IMR-90 (cell line): Measurements from ENCODE around the gene PARK7. TPM values are rescaled to one million over a fixed set of nuclear protein-coding genes. Genes with fewer than 3 reads are reported as not detected.

Source experiments
- ATAC-seq: fragments of 200-7000 bp; cut with Tn5 transposase; 2 replicates; pipeline ENCODE4 v1.9.1; 2020; ENCODE audit warnings: low read depth, mild to moderate bottlenecking, moderate library complexity
- BruUV-seq: library from RNA; stranded (reverse); fragments of 400-500 nt; replicated peaks from 2 replicates; lab custom pipeline; 2021; lab: Mats Ljungman, UMichigan
- CTCF ChIA-PET: fragments of 300-600 bp; formaldehyde crosslinking; extraction: SDS; loops from one replicate; lab custom pipeline; 2021; ENCODE audit warnings: antibody characterized with exemption; lab: Yijun Ruan, JAX
- POLR2A ChIA-PET: fragments of 300-600 bp; sonication (Branson Sonifier 250); formaldehyde crosslinking; loops from one replicate; lab custom pipeline; 2022; ENCODE audit warnings: antibody characterized with exemption; ENCODE audit not compliant: unreplicated experiment; lab: Charles Lee
- DNase-seq: peaks from one replicate; pipeline ENCODE4 v3.0.0; 2013
- H2AFZ ChIP-seq: replicated peaks from 2 replicates; pipeline ENCODE3; 2013; ENCODE audit warnings: low read length, mild to moderate bottlenecking; ENCODE audit not compliant: poor library complexity
- H2AK5ac ChIP-seq: 2 replicates; pipeline ENCODE4 v1.6.1; 2013; ENCODE audit warnings: low read depth, low read length, inconsistent platforms
- H2AK9ac ChIP-seq: replicated peaks from 2 replicates; pipeline ENCODE3; 2013; ENCODE audit warnings: mild to moderate bottlenecking, low read depth, low read length, moderate library complexity; ENCODE audit not compliant: poor library complexity
- H2BK120ac ChIP-seq: 2 replicates; pipeline ENCODE4 v1.6.1; 2013; ENCODE audit warnings: low read depth, low read length, inconsistent platforms
- H2BK15ac ChIP-seq: 3 replicates; pipeline ENCODE4 v1.6.1; 2013; ENCODE audit warnings: low read depth, low read length, inconsistent platforms
- H2BK20ac ChIP-seq: 2 replicates; pipeline ENCODE4 v1.6.1; 2013; ENCODE audit warnings: low read depth, mild to moderate bottlenecking, inconsistent platforms, low read length, moderate library complexity
- H2BK5ac ChIP-seq: 2 replicates; pipeline ENCODE4 v1.6.1; 2013; ENCODE audit warnings: mild to moderate bottlenecking, low read depth, low read length, inconsistent platforms; ENCODE audit not compliant: poor library complexity, severe bottlenecking
- H3K14ac ChIP-seq: replicated peaks from 2 replicates; pipeline ENCODE4 v1.6.1; 2013; ENCODE audit warnings: low read depth, low read length, inconsistent platforms
- H3K18ac ChIP-seq: 2 replicates; pipeline ENCODE4 v1.6.1; 2013; ENCODE audit warnings: low read depth, low read length, control low read depth
- H3K23ac ChIP-seq: 2 replicates; pipeline ENCODE4 v1.6.1; 2013; ENCODE audit warnings: low read depth, low read length, inconsistent platforms
- H3K27ac ChIP-seq: 2 replicates; pipeline ENCODE4 v1.5.1; 2013; ENCODE audit warnings: mild to moderate bottlenecking, control low read depth, low read length; ENCODE audit not compliant: insufficient read depth
- H3K27me3 ChIP-seq: 2 replicates; pipeline ENCODE4 v1.6.1; 2013; ENCODE audit warnings: low read length; ENCODE audit not compliant: control insufficient read depth, insufficient read depth
- H3K36me3 ChIP-seq: 2 replicates; pipeline ENCODE4 v1.6.1; 2013; ENCODE audit warnings: low read length, mixed read lengths; ENCODE audit not compliant: control insufficient read depth, insufficient read depth
- H3K4ac ChIP-seq: 2 replicates; pipeline ENCODE4 v1.6.1; 2013; ENCODE audit warnings: low read depth, low read length, inconsistent platforms
- H3K4me1 ChIP-seq: 2 replicates; pipeline ENCODE4 v1.6.1; 2013; ENCODE audit warnings: low read length, mixed read lengths; ENCODE audit not compliant: control insufficient read depth, insufficient read depth
- H3K4me2 ChIP-seq: 2 replicates; pipeline ENCODE4 v1.6.1; 2013; ENCODE audit warnings: low read depth, mild to moderate bottlenecking, control low read depth, low read length, moderate library complexity
- H3K4me3 ChIP-seq: 2 replicates; pipeline ENCODE4 v1.5.1; 2013; ENCODE audit warnings: low read depth, mild to moderate bottlenecking, control low read depth, low read length, moderate library complexity; ENCODE audit not compliant: insufficient read depth
- H3K56ac ChIP-seq: 2 replicates; pipeline ENCODE4 v1.6.1; 2013; ENCODE audit warnings: low read length, inconsistent platforms; ENCODE audit not compliant: insufficient read depth; ENCODE audit errors: extremely low read depth
- H3K79me1 ChIP-seq, 2 experiments: 2 replicates each; pipeline ENCODE4 v1.6.1; 2013; ENCODE audit warnings: low read length in 2 of 2, inconsistent platforms in 1 of 2, low read depth in 1 of 2
- H3K9ac ChIP-seq: 2 replicates; pipeline ENCODE4 v1.6.1; 2013; ENCODE audit warnings: low read depth, low read length, control low read depth
- H3K9me1 ChIP-seq: 2 replicates; pipeline ENCODE4 v1.6.1; 2013; ENCODE audit warnings: low read length, inconsistent platforms; ENCODE audit not compliant: insufficient read depth
- H3K9me3 ChIP-seq: 2 replicates; pipeline ENCODE4 v1.6.1; 2013; ENCODE audit warnings: low read length; ENCODE audit not compliant: control insufficient read depth, insufficient read depth
- H4K20me1 ChIP-seq: 2 replicates; pipeline ENCODE4 v1.6.1; 2013; ENCODE audit warnings: low read length, inconsistent platforms; ENCODE audit not compliant: insufficient read depth
- H4K5ac ChIP-seq: 2 replicates; pipeline ENCODE4 v1.6.1; 2013; ENCODE audit warnings: mild to moderate bottlenecking, low read depth, low read length, control low read depth
- H4K8ac ChIP-seq, 2 experiments: 2 replicates each; pipeline ENCODE4 v1.6.1; 2013; ENCODE audit warnings: low read depth in 2 of 2, low read length in 2 of 2, control low read depth in 1 of 2, inconsistent platforms in 1 of 2
- H4K91ac ChIP-seq: 2 replicates; pipeline ENCODE4 v1.6.1; 2013; ENCODE audit warnings: low read depth, low read length, inconsistent platforms; ENCODE audit not compliant: insufficient read depth
- BHLHE40 ChIP-seq: fragments of 150-350 bp; IDR thresholded peaks from 2 replicates; pipeline ENCODE4 v1.6.1; 2016; ENCODE audit warnings: mild to moderate bottlenecking, low read depth, low read length
- CEBPB ChIP-seq: IDR thresholded peaks from 2 replicates; pipeline ENCODE4 v1.6.1; 2012; ENCODE audit warnings: low read depth, low read length, improper control_type of control experiment
- CHD1 ChIP-seq: IDR thresholded peaks from 2 replicates; pipeline ENCODE4 v1.6.1; 2012; ENCODE audit warnings: low read depth, low read length, improper control_type of control experiment
- FOS ChIP-seq: fragments of 150-350 bp; IDR thresholded peaks from 2 replicates; pipeline ENCODE4 v1.6.1; 2016; ENCODE audit warnings: low read depth, low read length
- POLR2A ChIP-seq: IDR thresholded peaks from 2 replicates; pipeline ENCODE4 v1.6.1; 2012; ENCODE audit warnings: mild to moderate bottlenecking, low read depth, low read length
- RAD21 ChIP-seq: IDR thresholded peaks from 2 replicates; pipeline ENCODE4 v1.6.1; 2012; ENCODE audit warnings: low read length, improper control_type of control experiment
- RCOR1 ChIP-seq: IDR thresholded peaks from 2 replicates; pipeline ENCODE4 v1.6.1; 2012; ENCODE audit warnings: mild to moderate bottlenecking, low read length, improper control_type of control experiment; ENCODE audit not compliant: insufficient replicate concordance
- SMC3 ChIP-seq: fragments of 150-350 bp; IDR thresholded peaks from 2 replicates; pipeline ENCODE4 v1.6.1; 2016; ENCODE audit warnings: low read depth, mild to moderate bottlenecking, antibody characterized with exemption, low read length, moderate library complexity
- WGBS, 2 experiments: methylation state at CpG; one replicate each; pipeline versions ENCODE4 v1.1.5 to v1.1.7; 2013; ENCODE audit warnings: missing lambda C conversion rate in 2 of 2; ENCODE audit not compliant: insufficient read length in 1 of 2; ENCODE audit errors: extremely low coverage in 2 of 2; 5-methylcytosine and 5-hydroxymethylcytosine counted together
- dilution Hi-C: fragments of 300-500 bp; cut with HindIII; formaldehyde crosslinking; loops from one replicate; pipeline ENCODE4 v1.14.3; 2018; ENCODE audit warnings: low sequenced_read_pairs; ENCODE audit not compliant: unreplicated experiment
- in situ Hi-C: fragments of 300-500 bp; cut with MboI; formaldehyde crosslinking; loops from 3 replicates; pipeline ENCODE4 v1.14.3; 2019; ENCODE audit warnings: low sequenced_read_pairs, inconsistent platforms, mixed read lengths
- intact Hi-C: fragments of 100-400 bp; cut with micrococcal nuclease; formaldehyde crosslinking; loops from 2 replicates; pipeline ENCODE4 v1.10.0; 2022
- polyA plus RNA-seq, 3 experiments: library from polyadenylated mRNA; depleted of rRNA; stranded (reverse); fragments of >200 nt; gene quantifications; 2 replicates each; pipeline ENCODE4 v1.2.3, GENCODE V29; 2012; ENCODE audit warnings: low replicate concordance in 1 of 3
- total RNA-seq: library from RNA; depleted of rRNA; stranded (reverse); fragments of >200 nt; gene quantifications from 2 replicates; pipeline ENCODE4 v1.2.3, GENCODE V29; 2012
- TF ChIP-seq, protein P1 (sequence below): fragments of 150-350 bp; IDR thresholded peaks from 2 replicates; pipeline ENCODE4 v1.6.1; 2017; ENCODE audit warnings: mild to moderate bottlenecking, antibody characterized with exemption, low read length, low read depth

The PARK7 gene
- total and polyA plus RNA-seq, 2 of the 4 experiments (the other 2 are of a cell fraction) = 207 to 357 TPM

DNA sequence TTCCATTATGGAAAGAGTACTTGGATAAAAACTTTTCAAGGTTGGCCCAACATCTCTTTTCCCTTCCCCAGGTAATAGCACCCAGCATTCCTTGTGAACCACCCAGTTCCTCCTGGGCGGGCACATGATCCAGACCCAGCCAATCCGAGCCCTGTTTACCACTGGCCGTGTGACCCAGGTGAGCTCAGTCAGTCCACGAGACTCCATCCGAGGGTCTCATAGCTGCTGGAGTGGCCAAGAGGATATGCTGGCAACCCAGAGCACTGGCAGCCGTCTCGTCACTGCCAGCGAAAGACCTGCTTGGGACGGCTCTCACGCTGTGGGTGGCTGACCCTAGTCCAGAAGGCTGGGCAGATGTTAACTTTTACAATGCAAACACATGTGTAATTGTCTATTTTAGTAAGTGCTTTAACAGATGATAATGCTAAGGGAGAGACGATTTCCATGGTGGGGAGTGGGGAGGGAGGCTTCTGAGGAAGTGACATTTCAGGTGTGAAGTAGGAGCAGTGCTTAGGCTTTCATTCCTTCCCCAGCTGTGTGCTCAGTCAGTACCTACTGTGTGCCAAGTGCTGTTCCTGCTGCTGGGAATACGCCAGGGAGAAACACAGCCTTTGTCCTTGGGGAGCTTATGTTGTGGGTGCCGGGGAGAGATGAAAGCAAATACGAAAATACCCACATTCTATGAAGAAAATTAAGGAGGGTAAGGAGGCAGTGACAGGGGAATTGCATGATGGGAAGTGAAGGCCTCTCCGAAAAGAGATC lies 24.5 kb downstream of the PARK7 start:
- H2BK120ac ChIP-seq = no peak overlapping the region
- no peak overlapping the region for H4K91ac ChIP-seq
- ChIA-PET CTCF (no interaction called here), POLR2A (no interaction called here)
- no peak overlapping the region for H3K56ac ChIP-seq
- H3K9me3 ChIP-seq = no peaks in the 10 kb centered on the region
- dilution Hi-C loops (no loop called here), in situ Hi-C loops (loop anchor here (25.0 kb wide), 3 partner anchors 576 to 876 kb away; no protein-coding TSS in a partner anchor), intact Hi-C loops (no loop called here)
- H2AK5ac ChIP-seq = no peak overlapping the region
- peaks cover 33% of the 10 kb centered on the region for H3K36me3 ChIP-seq
- peaks cover 10 to 39% of the 10 kb centered on the region in 2 experiments for H3K79me1 ChIP-seq
- H4K20me1 ChIP-seq = no peaks in the 10 kb centered on the region
- no TSS peak for BruUV-seq
- peaks cover 3% of the 10 kb centered on the region for H3K4me1 ChIP-seq
- no peak overlapping the region for H3K4ac ChIP-seq
- H2BK15ac ChIP-seq = no peak overlapping the region
- DNase-seq (no peak), ATAC-seq (no peak)
- H4K8ac ChIP-seq = 0 out of 4 replicates have a peak overlapping the region, but pooled peaks of 1 of the 2 experiments have one; percentile 22
- WGBS, 2 experiments = 94% methylated on average over 8 of the region's 15 CpGs; no CpG with 5 or more reads in 1 of the 2 experiments
- no peak overlapping the region for H2AFZ ChIP-seq
- H3K14ac ChIP-seq = no peak overlapping the region
- H3K9ac ChIP-seq = no peak overlapping the region
- H3K27me3 ChIP-seq = no peaks in the 10 kb centered on the region
- no peak overlapping the region for H4K5ac ChIP-seq
- TF ChIP-seq, protein P1, sequence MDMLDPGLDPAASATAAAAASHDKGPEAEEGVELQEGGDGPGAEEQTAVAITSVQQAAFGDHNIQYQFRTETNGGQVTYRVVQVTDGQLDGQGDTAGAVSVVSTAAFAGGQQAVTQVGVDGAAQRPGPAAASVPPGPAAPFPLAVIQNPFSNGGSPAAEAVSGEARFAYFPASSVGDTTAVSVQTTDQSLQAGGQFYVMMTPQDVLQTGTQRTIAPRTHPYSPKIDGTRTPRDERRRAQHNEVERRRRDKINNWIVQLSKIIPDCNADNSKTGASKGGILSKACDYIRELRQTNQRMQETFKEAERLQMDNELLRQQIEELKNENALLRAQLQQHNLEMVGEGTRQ = no peak
- no peak for TF ChIP-seq CEBPB
- no peak for TF ChIP-seq SMC3
- TF ChIP-seq RAD21 = no peak
- no peak for TF ChIP-seq POLR2A
- TF ChIP-seq FOS = no peak
- TF ChIP-seq BHLHE40 = no peak
- TF ChIP-seq RCOR1 = no peak
- TF ChIP-seq CHD1 = no peak
- no peak overlapping the region for H3K23ac ChIP-seq
- peak overlapping the region; percentile 20 for H2AK9ac ChIP-seq
- no peak overlapping the region for H3K4me3 ChIP-seq
- no peak overlapping the region for H3K18ac ChIP-seq
- no peak overlapping the region for H3K4me2 ChIP-seq
- no peaks in the 10 kb centered on the region; the same call in none of the 2 replicates for H3K9me1 ChIP-seq
- H2BK20ac ChIP-seq = no peak overlapping the region
- no peak overlapping the region for H3K27ac ChIP-seq
- H2BK5ac ChIP-seq = no peak overlapping the region
